Endothelial cell of hepatic sinusoid (primary cell): Measurements from ENCODE around the gene PADI4.
"Not testable (repeated sequence)": the region's sequence is repeated elsewhere in the genome, so short reads cannot be mapped to it uniquely, and the experiment has no call there.

Experiments
- in situ Hi-C: cut with HindIII; loops from 2 replicates; pipeline ENCODE4 v1.10.0; 2017; ENCODE audit warnings: low sequenced_read_pairs

The PADI4 gene

DNA sequence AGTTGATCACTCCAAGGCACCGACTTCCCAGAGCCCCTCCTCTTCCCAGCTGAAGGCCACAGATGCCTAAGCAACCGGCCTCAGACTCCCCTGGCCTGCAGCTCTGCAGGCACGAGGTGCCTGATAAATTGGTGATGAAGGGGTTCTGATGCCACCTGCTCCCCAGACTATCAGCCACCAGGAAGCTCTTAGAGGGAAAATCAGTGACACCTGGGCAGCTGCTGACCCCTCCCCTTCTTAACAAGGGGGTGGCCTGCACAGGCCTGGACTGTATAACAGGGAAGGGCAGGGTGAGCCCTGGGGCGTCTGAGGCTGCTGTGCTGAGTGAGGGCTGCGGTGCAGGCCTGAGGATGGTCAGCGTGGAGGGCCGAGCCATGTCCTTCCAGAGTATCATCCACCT lies 63.9 kb downstream of the PADI4 start, which contains the start of gene PADI6:
TSS of gene PADI6 (plus strand) at position 301 of the 400 bp plus-strand sequence. CDS start at position 351, 50 bp downstream.
- in situ Hi-C loops, result loop anchor here (10.0 kb wide), 1 partner anchor 357 kb away; the partner anchor contains the start of gene ATP13A2

- in situ Hi-C loops, result loop anchor here (10.0 kb wide), 1 partner anchor 358 kb away; the partner anchor contains the start of gene ATP13A2
These were observed 65.0 kb downstream of the PADI4 start for GRCh38 chr1:17372955-17373354.

GRCh38 chr1:17375651-17376050 lies 67.7 kb downstream of the PADI4 start:
- in situ Hi-C loops, result loop anchor here (5.0 to 10.0 kb wide), 2 partner anchors 188 to 361 kb away; partner anchors contain the start of gene ATP13A2

DNA sequence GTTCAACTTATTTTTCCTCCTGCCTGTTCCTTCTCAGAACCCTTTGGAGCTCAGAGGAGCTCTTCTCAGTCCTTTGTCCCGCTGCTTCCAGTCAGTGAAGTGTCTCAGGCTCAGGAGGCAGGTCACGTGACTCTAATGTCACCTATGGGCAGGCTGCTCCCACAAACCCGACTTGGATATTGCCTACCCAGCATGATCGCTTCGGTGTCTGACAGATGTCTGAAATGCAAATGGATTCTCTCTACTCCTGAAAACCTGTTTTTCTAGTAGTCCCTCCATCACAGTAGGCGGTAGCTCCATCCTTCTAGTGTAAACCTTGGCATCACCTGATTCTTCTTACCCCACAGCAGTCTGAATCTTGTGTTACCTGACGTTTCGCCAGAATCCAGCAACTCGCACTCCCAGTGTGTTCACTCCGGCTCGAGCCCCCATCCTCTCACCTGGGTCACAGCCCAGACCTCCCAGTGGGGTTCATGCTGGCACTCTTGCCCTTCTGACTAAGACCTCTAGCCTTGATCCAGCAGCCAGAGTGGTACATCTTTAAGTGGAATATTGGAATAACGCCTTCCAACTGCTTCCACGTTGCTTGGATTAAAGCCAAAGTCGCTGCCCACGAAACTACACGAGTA lies 69.4 kb downstream of the PADI4 start:
- in situ Hi-C loops, result loop anchor here (5.0 to 10.0 kb wide), 2 partner anchors 190 to 363 kb away; partner anchors contain the start of gene ATP13A2

DNA sequence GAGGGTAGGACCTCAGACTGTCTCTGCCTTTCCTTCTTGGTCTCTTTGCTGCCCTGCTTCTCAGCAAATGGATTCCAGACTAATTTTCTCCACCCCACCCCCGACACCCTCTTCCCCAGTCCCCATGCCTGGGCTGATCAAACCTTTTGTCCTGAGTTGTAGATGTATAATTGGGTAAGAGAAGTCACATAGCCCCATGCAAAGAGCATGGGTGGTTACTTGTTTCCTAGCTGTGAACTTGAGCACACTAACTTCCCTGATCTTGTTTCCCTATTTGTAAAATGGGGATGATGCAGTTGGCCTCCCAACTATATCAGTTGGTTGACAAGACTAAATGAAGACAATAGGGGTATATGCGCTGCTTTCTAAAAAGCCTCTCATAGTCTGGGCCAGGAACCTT lies 73.2 kb downstream of the PADI4 start:
- in situ Hi-C loops, result no loop called here

GRCh38 chr1:17392199-17392740 lies 84.3 kb downstream of the PADI4 start:
- in situ Hi-C loops, result no loop called here

DNA sequence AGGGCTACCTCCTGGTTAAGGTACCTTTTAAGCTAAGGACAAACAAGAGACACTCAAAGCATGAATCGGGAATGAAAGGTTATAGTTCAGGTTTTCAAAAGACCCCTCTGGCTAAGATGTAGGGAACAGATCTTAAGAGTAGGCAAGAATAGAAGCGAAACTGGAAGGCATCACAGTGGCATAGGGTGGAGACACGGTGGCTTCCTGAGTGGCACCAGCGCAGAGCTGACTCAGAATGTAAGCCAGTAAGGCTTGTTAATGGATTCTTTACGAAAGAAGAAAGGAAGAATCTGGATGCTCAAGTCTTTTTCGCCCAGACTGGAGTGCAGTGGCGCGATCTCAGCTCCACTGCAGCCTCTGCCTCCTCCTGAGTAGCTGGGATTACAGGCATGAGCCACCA lies 85.2 kb downstream of the PADI4 start:
- in situ Hi-C loops, result no loop called here

GRCh38 chr1:17397910-17398695 lies 90.1 kb downstream of the PADI4 start:
- in situ Hi-C loops, result no loop called here

DNA sequence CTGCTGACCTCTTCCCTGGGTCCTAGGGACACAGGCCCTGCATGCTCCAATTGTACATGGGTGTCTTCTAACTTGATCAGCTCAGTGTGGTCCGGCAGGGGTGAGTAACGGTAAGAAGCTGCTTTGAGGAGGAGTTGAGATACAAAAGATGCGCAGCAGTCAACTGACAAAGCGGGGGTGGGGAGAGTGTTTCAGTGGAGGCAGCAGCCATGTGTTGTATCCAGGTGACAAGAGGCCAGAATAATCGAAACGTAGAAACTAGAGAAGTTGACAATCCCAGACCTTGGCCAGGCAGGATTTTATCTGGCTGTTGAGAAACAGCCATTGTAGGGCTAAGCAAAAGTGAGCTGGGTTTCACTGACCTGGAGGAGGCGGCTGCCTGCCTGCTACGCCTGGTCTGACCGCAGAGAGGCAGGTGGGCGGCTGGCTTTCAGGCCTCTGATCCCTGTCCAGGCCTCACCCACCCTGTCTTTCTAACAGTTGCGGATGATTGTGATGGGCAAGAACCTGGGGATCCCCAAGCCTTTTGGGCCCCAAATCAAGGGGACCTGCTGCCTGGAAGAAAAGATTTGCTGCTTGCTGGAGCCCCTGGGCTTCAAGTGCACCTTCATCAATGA lies 92.8 kb downstream of the PADI4 start:
- in situ Hi-C loops, result no loop called here

- in situ Hi-C loops, result no loop called here
These were observed 93.8 kb downstream of the PADI4 start for GRCh38 chr1:17401841-17402240.

- in situ Hi-C loops, result no loop called here
These were observed 95.1 kb downstream of the PADI4 start for GRCh38 chr1:17403081-17403480.

DNA sequence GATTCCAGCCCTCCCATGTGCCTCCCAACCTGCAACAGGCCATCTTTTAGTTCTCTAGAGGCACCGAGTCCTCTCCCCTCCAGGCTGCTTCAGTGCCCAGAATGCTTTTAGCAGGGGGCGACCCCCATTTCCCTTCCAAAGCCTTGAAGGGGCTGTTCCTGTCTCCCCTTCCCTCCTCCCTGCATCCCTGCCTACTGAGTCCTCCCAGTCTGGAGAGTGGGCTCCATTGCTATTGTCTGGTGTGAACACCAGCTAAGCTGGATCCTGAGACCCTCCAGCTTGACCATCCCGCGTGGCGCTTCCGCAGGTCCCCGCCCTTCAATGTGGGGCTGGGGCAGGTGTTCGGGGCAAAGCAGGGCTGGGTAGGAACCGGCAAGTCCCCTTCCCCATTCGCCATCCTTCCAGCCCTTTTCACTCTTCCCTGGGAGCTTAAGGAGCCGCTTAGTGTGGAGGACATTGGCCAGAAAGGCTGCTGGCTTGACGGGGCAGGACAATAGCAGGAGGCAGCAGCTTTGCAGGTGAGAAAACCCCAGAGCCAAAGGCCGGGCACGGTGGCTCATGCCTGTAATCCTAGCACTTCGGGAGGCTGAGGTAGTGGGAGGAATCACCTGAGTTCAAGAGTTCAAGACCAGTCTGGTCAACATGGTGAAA lies 96.2 kb downstream of the PADI4 start:
- in situ Hi-C loops, result no loop called here

DNA sequence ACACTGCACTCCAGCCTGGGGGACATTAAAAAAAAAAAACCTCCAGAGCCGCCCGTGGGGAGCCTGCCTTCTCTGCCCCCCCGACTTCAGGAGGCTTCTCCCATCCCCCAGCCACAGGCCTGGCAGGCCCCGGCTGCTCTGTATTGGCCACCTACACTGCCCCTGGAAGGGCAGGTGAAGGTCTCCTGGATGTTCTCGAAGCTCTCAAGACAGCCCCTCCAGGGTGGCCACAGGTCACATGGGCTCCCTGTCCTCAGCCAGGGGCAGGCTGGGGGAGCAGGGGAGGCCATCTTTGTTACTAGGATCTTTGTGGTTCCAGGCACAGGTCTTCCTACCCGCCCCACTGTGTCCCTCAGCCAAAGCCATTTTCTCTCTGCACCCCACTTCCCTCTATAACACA lies 96.8 kb downstream of the PADI4 start:
- in situ Hi-C loops, result no loop called here

GRCh38 chr1:17405898-17406759 lies 98.1 kb downstream of the PADI4 start:
- in situ Hi-C loops, result no loop called here

- in situ Hi-C loops, result not testable (repeated sequence)
These were observed 98.9 kb downstream of the PADI4 start for GRCh38 chr1:17406760-17407475.

DNA sequence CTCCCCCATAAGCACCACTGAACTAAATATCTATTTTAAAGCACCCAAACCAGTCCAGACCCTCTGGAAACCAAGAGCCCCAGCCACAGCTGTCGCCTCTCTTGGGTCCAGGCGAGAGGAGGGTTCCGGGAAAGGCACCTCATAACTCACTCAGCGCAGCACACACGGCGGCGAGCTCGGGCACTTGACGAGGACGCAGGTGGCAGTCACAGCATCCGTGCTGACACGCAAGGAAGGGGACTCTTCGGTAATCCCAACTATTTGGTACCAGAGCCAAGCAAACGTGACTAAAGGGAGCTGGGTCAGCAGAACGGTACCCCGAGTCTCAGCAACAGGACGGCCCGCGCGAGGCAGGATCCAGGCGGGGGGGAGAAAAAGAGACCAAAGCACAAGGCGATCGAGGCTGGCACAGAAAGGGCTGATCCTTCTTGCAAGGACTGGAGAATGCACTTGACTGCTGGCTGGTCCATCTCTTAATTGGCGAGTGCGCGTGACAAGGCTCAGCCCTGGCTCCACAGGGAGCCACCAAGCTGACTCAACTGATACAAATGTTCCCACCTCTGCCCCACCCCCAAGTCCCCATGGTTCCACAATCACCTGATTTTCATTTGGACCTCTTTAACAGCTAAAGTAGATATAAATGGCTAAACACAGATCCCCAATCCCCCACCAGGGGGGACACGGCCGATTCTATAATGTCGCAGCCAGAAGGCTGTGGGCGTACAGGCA lies 100.0 kb downstream of the PADI4 start:
- in situ Hi-C loops, result not testable (repeated sequence)

DNA sequence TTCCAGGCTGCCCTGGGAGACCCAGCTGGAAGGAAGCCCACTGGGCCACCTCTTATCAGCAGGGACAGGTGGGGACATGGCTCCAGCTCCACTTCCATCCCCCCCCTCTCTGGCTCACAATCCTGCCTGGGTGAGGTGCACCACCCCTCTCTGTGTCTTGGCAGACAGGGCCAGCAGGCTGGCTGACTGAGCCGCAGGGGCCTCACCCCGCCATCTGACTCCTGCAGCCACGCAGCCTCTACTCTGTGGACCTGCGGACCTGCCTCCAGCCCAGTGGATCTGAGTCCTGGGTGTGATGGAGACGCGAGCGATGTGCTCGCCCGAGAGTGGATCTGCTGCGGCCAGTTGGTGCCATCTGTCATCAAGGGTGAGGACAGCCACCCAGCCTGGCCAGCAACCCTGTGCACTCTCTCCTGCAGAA lies 101.4 kb downstream of the PADI4 start:
- in situ Hi-C loops, result no loop called here

DNA sequence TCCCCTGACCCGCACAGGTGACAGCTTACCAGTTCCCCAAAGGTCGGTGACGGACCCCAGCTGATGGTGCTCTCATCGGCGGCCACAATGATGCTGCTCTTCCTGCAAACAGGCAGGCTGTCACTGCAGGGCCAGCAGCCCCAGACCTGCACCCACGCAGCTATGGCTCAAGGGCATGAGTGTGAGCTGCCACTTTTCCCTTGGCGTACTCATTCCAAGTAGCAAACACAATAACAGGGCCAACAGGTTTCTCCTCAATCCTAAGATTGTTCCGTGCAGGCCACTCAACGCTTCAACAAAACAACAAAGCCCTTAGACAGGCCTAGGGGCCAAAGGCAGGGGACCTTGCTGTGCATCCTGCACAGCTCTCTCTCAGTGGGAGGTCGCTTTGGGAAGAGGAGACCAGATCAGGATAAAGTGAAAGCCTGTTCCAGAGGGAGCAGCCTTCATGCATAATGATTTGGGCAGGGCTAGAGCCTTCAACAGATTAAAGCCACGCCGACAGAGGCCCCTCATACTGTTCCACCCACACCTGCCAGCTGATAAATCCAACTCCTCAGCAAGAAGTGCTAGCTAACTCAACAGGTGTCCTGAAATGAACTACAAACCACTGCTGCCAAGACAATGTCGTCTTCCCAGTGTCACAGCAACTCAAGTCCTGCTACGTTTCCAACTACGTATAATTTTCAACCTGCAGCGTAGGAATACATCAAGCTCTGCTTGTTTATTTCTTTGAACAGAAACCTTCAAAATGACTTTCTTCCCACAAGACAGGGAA lies 104.3 kb downstream of the PADI4 start:
- in situ Hi-C loops, result no loop called here
